Measurements from ENCODE around the gene PDILT. TPM values are rescaled to one million over a fixed set of nuclear protein-coding genes. Genes with fewer than 3 reads are reported as not detected.

PDILT gene
- total RNA-seq, 2 experiments from 2014 or later = not detected

- Mint-ChIP-seq H3K4me1 (ENCODE audit: low read depth) (no peaks in the 10 kb centered on the region), H3K4me3 (no peak overlapping the region), H3K27ac (no peak overlapping the region), H3K36me3 (ENCODE audit: low read depth) (no peaks in the 10 kb centered on the region), H3K27me3 (ENCODE audit: low read depth) (no peaks in the 10 kb centered on the region), H3K9me3 (ENCODE audit: insufficient read depth) (no peaks in the 10 kb centered on the region)
- no peak for ATAC-seq
- DNase-seq = no peak
- CTCF ChIA-PET = no interaction called here
- POLR2A ChIA-PET = no interaction called here
Observed at GRCh38 chr16:20348365-20349185, 56.0 kb downstream of the PDILT start.

GRCh38 chr16:20347666-20348364 is 56.7 kb downstream of the PDILT start:
- Mint-ChIP-seq H3K27me3 (ENCODE audit: low read depth) (no peaks in the 10 kb centered on the region), H3K27ac (no peak overlapping the region), H3K4me1 (ENCODE audit: low read depth) (no peaks in the 10 kb centered on the region), H3K36me3 (ENCODE audit: low read depth) (no peaks in the 10 kb centered on the region), H3K9me3 (ENCODE audit: insufficient read depth) (no peaks in the 10 kb centered on the region), H3K4me3 (no peak overlapping the region)
- CTCF ChIA-PET = no interaction called here
- no peak for DNase-seq
- POLR2A ChIA-PET = no interaction called here
- ATAC-seq = no peak

- POLR2A ChIA-PET = no interaction called here
- no peak for DNase-seq
- Mint-ChIP-seq H3K9me3 (ENCODE audit: insufficient read depth) (no peaks in the 10 kb centered on the region), H3K27ac (no peak overlapping the region), H3K4me1 (ENCODE audit: low read depth) (no peaks in the 10 kb centered on the region), H3K27me3 (ENCODE audit: low read depth) (no peaks in the 10 kb centered on the region), H3K36me3 (ENCODE audit: low read depth) (no peaks in the 10 kb centered on the region), H3K4me3 (no peak overlapping the region)
- ATAC-seq = no peak
- CTCF ChIA-PET = no interaction called here
Observed at GRCh38 chr16:20344611-20345010, 59.9 kb downstream of the PDILT start.

DNA sequence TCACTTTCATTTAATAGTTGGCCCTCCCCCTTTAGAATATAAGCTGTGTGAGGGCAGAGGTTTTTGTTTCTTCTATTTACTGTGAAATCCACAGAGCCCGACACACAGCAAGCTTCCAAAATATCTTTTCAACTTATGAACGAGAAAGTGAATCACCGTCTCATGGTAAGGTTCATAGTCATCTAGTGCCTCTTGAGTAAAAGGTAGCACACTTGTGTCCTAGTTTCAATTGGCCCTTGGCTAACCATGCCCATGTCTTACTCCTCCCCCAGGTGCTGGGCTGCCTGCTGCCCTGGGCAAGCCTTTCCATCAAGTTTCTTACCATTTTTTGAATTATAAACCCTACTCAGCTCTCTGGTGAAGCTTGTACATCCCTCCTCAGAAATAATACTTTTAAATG is 64.8 kb downstream of the PDILT start:
- Mint-ChIP-seq H3K9me3 (ENCODE audit: insufficient read depth) (no peaks in the 10 kb centered on the region), H3K4me1 (ENCODE audit: low read depth) (no peaks in the 10 kb centered on the region), H3K4me3 (no peak overlapping the region), H3K36me3 (ENCODE audit: low read depth) (no peaks in the 10 kb centered on the region), H3K27me3 (ENCODE audit: low read depth) (peaks cover 2% of the 10 kb centered on the region), H3K27ac (no peak overlapping the region)
- DNase-seq (no peak), ATAC-seq (no peak)
- POLR2A ChIA-PET = no interaction called here
- CTCF ChIA-PET = interaction anchor here (1.6 kb wide), 1 partner anchor 45 kb away, joined by 4 read pairs; no protein-coding TSS in a partner anchor

DNA sequence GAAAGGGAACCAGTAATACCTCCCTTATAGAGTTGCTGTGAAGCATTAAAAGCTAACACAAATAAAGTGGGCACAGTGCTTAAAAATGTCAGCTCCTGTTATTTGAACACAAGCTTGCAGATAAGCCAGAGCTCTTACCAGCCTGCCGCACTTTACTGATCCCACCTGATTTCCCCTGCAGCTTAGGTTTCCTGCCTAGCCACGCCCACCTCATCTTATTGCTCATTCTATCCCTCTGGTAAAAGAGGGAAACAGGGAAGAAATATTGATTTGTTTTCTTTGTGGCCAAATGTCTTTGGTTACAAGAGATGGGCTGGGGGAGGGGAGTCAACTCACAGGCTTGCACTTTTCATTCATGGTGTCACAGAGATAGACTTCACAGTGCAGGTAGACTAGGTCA is 67.6 kb downstream of the PDILT start:
- Mint-ChIP-seq H3K4me1 (ENCODE audit: low read depth) (no peaks in the 10 kb centered on the region), H3K27me3 (ENCODE audit: low read depth) (peaks cover 2% of the 10 kb centered on the region), H3K4me3 (no peak overlapping the region), H3K36me3 (ENCODE audit: low read depth) (no peaks in the 10 kb centered on the region), H3K9me3 (ENCODE audit: insufficient read depth) (no peaks in the 10 kb centered on the region), H3K27ac (no peak overlapping the region)
- CTCF ChIA-PET = interaction anchor here (1.2 kb wide), 1 partner anchor 37 kb away, joined by 3 read pairs; no protein-coding TSS in a partner anchor
- DNase-seq (no peak), ATAC-seq (no peak)
- POLR2A ChIA-PET = no interaction called here

DNA sequence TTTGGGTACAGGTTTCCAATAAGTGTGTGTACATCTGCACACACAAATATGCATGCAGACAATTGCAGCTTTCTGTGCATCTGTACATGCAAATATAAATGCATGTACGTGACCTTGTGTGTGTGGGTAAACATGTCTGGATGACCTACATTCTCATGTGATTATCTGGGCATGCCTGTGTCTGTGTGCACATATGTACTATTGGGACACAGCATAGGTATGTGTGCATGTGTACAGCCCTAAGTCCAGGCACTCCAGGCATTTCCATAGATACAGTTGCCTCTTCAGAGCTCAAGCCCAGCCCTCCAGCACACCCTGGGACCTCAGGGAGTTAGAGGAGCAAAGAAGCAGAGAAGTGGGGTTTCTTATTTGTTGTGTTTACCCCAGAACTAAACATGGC is 70.1 kb downstream of the PDILT start:
- Mint-ChIP-seq H3K4me1 (ENCODE audit: low read depth) (no peaks in the 10 kb centered on the region), H3K36me3 (ENCODE audit: low read depth) (no peaks in the 10 kb centered on the region), H3K4me3 (no peak overlapping the region), H3K27me3 (ENCODE audit: low read depth) (peaks cover 2% of the 10 kb centered on the region), H3K27ac (no peak overlapping the region), H3K9me3 (ENCODE audit: insufficient read depth) (no peaks in the 10 kb centered on the region)
- CTCF ChIA-PET = no interaction called here
- ATAC-seq = no peak
- no peak for DNase-seq
- POLR2A ChIA-PET = no interaction called here

DNA sequence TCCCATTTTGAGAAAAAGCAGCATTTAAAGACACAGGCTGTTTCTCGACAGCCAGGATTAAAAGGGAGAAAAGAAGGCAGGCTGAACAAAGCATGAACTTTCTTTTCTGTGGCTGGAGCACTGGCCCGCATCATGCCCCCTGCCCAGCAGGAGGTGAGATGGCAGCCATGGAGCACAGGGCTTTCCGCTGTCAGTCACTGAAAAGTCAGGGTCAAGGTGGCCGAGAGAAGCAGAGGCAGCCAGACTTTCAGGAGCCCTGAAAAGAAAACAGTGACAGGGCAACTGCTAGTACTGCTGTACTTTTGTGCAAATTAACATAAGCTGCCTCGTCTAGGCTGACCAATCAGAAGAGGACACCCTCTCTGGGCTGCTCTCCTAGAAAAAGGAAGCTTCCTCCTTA is 71.4 kb downstream of the PDILT start:
- ATAC-seq (no peak), DNase-seq (no peak)
- Mint-ChIP-seq H3K27ac (no peak overlapping the region), H3K4me1 (ENCODE audit: low read depth) (no peaks in the 10 kb centered on the region), H3K36me3 (ENCODE audit: low read depth) (no peaks in the 10 kb centered on the region), H3K9me3 (ENCODE audit: insufficient read depth) (no peaks in the 10 kb centered on the region), H3K27me3 (ENCODE audit: low read depth) (peaks cover under 1% of the 10 kb centered on the region), H3K4me3 (no peak overlapping the region)
- CTCF ChIA-PET = no interaction called here
- POLR2A ChIA-PET = no interaction called here

DNA sequence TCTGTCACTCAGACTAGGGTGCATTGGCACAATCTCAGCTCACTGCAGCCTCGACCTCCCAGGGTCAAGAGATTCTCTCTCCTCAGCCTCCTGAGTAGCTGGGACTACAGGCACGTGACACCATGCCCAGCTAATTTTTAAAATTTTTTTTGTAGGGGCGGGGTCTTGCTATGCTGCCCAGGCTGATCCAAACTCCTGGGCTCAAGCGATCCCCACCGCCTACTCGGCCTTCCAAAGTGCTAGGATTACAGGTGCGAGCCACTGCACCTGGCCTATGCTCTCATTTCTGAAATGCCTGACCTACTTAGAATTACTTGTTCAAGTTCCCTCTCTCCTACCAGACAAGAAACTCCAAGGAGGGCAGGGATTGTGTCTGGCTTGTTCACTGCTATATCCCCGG is 72.1 kb downstream of the PDILT start:
- DNase-seq (no peak), ATAC-seq (no peak)
- Mint-ChIP-seq H3K4me1 (ENCODE audit: low read depth) (no peaks in the 10 kb centered on the region), H3K27me3 (ENCODE audit: low read depth) (no peaks in the 10 kb centered on the region), H3K27ac (no peak overlapping the region), H3K4me3 (no peak overlapping the region), H3K36me3 (ENCODE audit: low read depth) (no peaks in the 10 kb centered on the region), H3K9me3 (ENCODE audit: insufficient read depth) (no peaks in the 10 kb centered on the region)
- ChIA-PET CTCF (no interaction called here), POLR2A (no interaction called here)

GRCh38 chr16:20331635-20332034 is 72.9 kb downstream of the PDILT start:
- H3K27me3 Mint-ChIP-seq (ENCODE audit: low read depth) = no peaks in the 10 kb centered on the region
- no peak for ATAC-seq
- H3K9me3 Mint-ChIP-seq (ENCODE audit: insufficient read depth) = no peaks in the 10 kb centered on the region
- POLR2A ChIA-PET = no interaction called here
- CTCF ChIA-PET = no interaction called here
- H3K4me3 Mint-ChIP-seq = no peak overlapping the region
- no peaks in the 10 kb centered on the region for H3K4me1 Mint-ChIP-seq (ENCODE audit: low read depth)
- DNase-seq = no peak
- H3K36me3 Mint-ChIP-seq (ENCODE audit: low read depth) = no peaks in the 10 kb centered on the region
- H3K27ac Mint-ChIP-seq = no peak overlapping the region

DNA sequence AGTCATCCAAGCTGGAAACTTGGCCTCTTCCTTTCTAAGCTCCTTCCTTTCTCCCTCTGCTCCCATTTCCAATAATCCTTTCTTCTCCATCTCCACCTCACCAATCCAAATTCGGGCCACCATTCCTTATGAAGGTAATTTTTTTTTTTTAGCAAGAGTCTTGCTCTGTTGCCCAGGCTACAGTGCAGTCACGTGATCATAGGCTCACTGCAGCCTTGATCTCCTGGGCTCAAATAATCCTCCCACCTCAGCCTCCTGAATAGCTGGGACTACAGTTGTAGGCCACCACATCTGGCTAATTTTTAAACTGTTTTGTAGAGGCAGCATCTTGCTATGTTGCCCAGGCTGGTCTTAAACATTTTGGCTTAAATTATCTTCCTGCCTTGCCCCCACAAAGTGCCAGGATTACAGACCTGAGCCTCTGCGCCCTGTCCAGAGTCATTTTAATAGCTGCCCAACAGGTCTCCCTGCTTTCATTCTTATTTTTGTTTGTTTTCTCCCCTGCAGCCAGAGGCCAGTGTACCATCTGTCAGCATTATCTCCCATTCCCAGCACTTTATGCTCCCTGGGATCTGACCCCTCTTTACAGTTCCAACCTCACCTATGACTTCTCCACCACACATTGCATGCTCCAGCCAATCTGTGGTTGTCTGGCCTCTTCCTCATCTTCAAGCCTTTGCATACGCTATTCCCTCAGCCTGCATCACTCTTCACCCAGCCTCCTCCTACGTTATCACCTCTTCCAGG is 75.0 kb downstream of the PDILT start:
- no peak for DNase-seq
- Mint-ChIP-seq H3K36me3 (ENCODE audit: low read depth) (no peaks in the 10 kb centered on the region), H3K4me3 (no peak overlapping the region), H3K27me3 (ENCODE audit: low read depth) (no peaks in the 10 kb centered on the region), H3K4me1 (ENCODE audit: low read depth) (no peaks in the 10 kb centered on the region), H3K27ac (no peak overlapping the region), H3K9me3 (ENCODE audit: insufficient read depth) (no peaks in the 10 kb centered on the region)
- ChIA-PET CTCF (no interaction called here), POLR2A (no interaction called here)
- no peak for ATAC-seq

GRCh38 chr16:20327444-20328041 is 77.0 kb downstream of the PDILT start, which contains the start of gene GP2:
Gene GP2 (minus strand): TSS chr16:20327513. CDS start chr16:20326431, 1,082 bp downstream.
- ATAC-seq (no peak), DNase-seq (no peak)
- Mint-ChIP-seq H3K9me3 (ENCODE audit: insufficient read depth) (no peaks in the 10 kb centered on the region), H3K4me3 (no peak within 1 kb of the TSS), H3K27me3 (ENCODE audit: low read depth) (no peaks in the 10 kb centered on the region), H3K4me1 (ENCODE audit: low read depth) (no peaks in the 10 kb centered on the region), H3K27ac (no peak within 1 kb of the TSS), H3K36me3 (ENCODE audit: low read depth) (no peaks in the 10 kb centered on the region)
- ChIA-PET CTCF (no interaction called here), POLR2A (no interaction called here)

- H3K4me3 Mint-ChIP-seq = no peak overlapping the region
- no peak overlapping the region for H3K27ac Mint-ChIP-seq
- H3K27me3 Mint-ChIP-seq (ENCODE audit: low read depth) = no peaks in the 10 kb centered on the region
- ATAC-seq (no peak), DNase-seq (no peak)
- no peaks in the 10 kb centered on the region for H3K36me3 Mint-ChIP-seq (ENCODE audit: low read depth)
- no peaks in the 10 kb centered on the region for H3K9me3 Mint-ChIP-seq (ENCODE audit: insufficient read depth)
- ChIA-PET CTCF (no interaction called here), POLR2A (no interaction called here)
- H3K4me1 Mint-ChIP-seq (ENCODE audit: low read depth) = no peaks in the 10 kb centered on the region
Observed at GRCh38 chr16:20326321-20326720, 78.2 kb downstream of the PDILT start.
